ENCODE measurements around the gene MPP4.

- TF ChIP-seq HDAC3 (IDR thresholded peaks at IDR 0.05; ENCODE audit: borderline replicate concordance, partially characterized antibody) (no peak), HDAC2 (IDR thresholded peaks at IDR 0.05) (no peak), MAZ (CRISPR knock-in tag; conservative IDR thresholded peaks at IDR 0.05 in 1 of 2, IDR thresholded peaks at IDR 0.05 in 1 of 2) (no peak), EZH2 (IDR thresholded peaks at IDR 0.05; ENCODE audit: borderline replicate concordance, low read depth, low read length) (no peak), RBM34 (IDR thresholded peaks at IDR 0.05; ENCODE audit: borderline replicate concordance, insufficient read depth, low read length) (no peak), ZNF282 (CRISPR knock-in tag; IDR thresholded peaks at IDR 0.05) (no peak), STAT5A (IDR thresholded peaks at IDR 0.05; ENCODE audit: borderline replicate concordance, low read length) (no peak), REST (IDR thresholded peaks at IDR 0.05; ENCODE audit: borderline replicate concordance) (no peak), REST (CRISPR knock-in tag; IDR thresholded peaks at IDR 0.05; ENCODE audit: low read depth) (no peak), CTCF (IDR thresholded peaks at IDR 0.05 in 2 of 3, conservative IDR thresholded peaks at IDR 0.05 in 1 of 3; ENCODE audit: insufficient read depth in 2 of 3, low read depth in 1 of 3, low read length in 3 of 3) (no peak), ZNF324 (CRISPR knock-in tag; IDR thresholded peaks at IDR 0.05) (no peak), MTA3 (IDR thresholded peaks at IDR 0.05; ENCODE audit: borderline replicate concordance) (no peak), ZNF124 (CRISPR knock-in tag; IDR thresholded peaks at IDR 0.05) (no peak)
Measured at GRCh38 chr2:201746551-201746950, 48.1 kb upstream of the MPP4 start.

Data from K562 (cell line).